Ishikawa (cell line): ENCODE results near the gene ZDHHC13.

Source experiments
- CEBPB ChIP-seq: IDR thresholded peaks from 2 replicates; pipeline ENCODE4 v1.6.1; 2012
- CREB1 ChIP-seq: IDR thresholded peaks from 2 replicates; pipeline ENCODE4 v1.6.1; 2012; ENCODE audit warnings: low read depth
- EGR1 ChIP-seq: IDR thresholded peaks from 2 replicates; pipeline ENCODE4 v1.6.1; 2012
- EP300 ChIP-seq: IDR thresholded peaks from 2 replicates; pipeline ENCODE4 v1.6.1; 2012; ENCODE audit warnings: borderline replicate concordance
- FOXM1 ChIP-seq: IDR thresholded peaks from 2 replicates; pipeline ENCODE4 v1.6.1; 2012; ENCODE audit warnings: low read depth, borderline replicate concordance
- MAX ChIP-seq: IDR thresholded peaks from 2 replicates; pipeline ENCODE4 v1.6.1; 2012
- NFIC ChIP-seq: IDR thresholded peaks from 2 replicates; pipeline ENCODE4 v1.6.1; 2012
- RAD21 ChIP-seq: IDR thresholded peaks from 2 replicates; pipeline ENCODE4 v1.6.1; 2012; ENCODE audit warnings: low read depth
- REST ChIP-seq: IDR thresholded peaks from 2 replicates; pipeline ENCODE4 v1.6.1; 2012; ENCODE audit warnings: low read depth, mild to moderate bottlenecking
- TAF1 ChIP-seq: IDR thresholded peaks from 2 replicates; pipeline ENCODE4 v1.6.1; 2012; ENCODE audit warnings: low read depth, mild to moderate bottlenecking
- TCF12 ChIP-seq: IDR thresholded peaks from 2 replicates; pipeline ENCODE4 v1.6.1; 2012; ENCODE audit warnings: low read depth
- TEAD4 ChIP-seq: IDR thresholded peaks from 2 replicates; pipeline ENCODE4 v1.6.1; 2012
- USF1 ChIP-seq: IDR thresholded peaks from 2 replicates; pipeline ENCODE4 v1.6.1; 2012
- YY1 ChIP-seq: IDR thresholded peaks from 2 replicates; pipeline ENCODE4 v1.6.1; 2012; ENCODE audit warnings: low read depth
- ZBTB7A ChIP-seq: IDR thresholded peaks from 2 replicates; pipeline ENCODE4 v1.6.1; 2012; ENCODE audit warnings: low read depth

Gene ZDHHC13

GRCh38 chr11:19116276-19116970 is 545 bp upstream of the ZDHHC13 start:
- TF ChIP-seq USF1 (no peak), FOXM1 (no peak), MAX (no peak), EGR1 (no peak)

- TF ChIP-seq CEBPB: no peak
- no peak for TF ChIP-seq ZBTB7A
- TF ChIP-seq NFIC: no peak
- TF ChIP-seq YY1: no peak
- no peak for TF ChIP-seq TEAD4
- TF ChIP-seq REST: no peak
- TF ChIP-seq USF1: no peak
- TF ChIP-seq TCF12: no peak
- TF ChIP-seq EGR1: no peak
- TF ChIP-seq CREB1: no peak
- TF ChIP-seq MAX: no peak
These were observed 761 bp downstream of the ZDHHC13 start for GRCh38 chr11:19117760-19118097.

GRCh38 chr11:19121646-19122045 is 4.7 kb downstream of the ZDHHC13 start:
- TF ChIP-seq YY1: no peak
- TF ChIP-seq TCF12: no peak
- no peak for TF ChIP-seq USF1
- TF ChIP-seq CREB1: no peak
- no peak for TF ChIP-seq TAF1
- TF ChIP-seq ZBTB7A: no peak
- no peak for TF ChIP-seq NFIC

- TF ChIP-seq TEAD4 (no peak), RAD21 (no peak), USF1 (no peak), MAX (no peak), EGR1 (no peak), CREB1 (no peak), TAF1 (no peak)
These were observed 6.1 kb downstream of the ZDHHC13 start for GRCh38 chr11:19122960-19123615.

GRCh38 chr11:19134004-19134403 is 17.0 kb downstream of the ZDHHC13 start:
- no peak for TF ChIP-seq TAF1
- TF ChIP-seq USF1: no peak
- no peak for TF ChIP-seq YY1
- TF ChIP-seq CREB1: no peak
- no peak for TF ChIP-seq CEBPB
- no peak for TF ChIP-seq FOXM1
- no peak for TF ChIP-seq EGR1
- TF ChIP-seq TCF12: no peak
- TF ChIP-seq RAD21: no peak
- TF ChIP-seq EP300: no peak
- TF ChIP-seq MAX: no peak
- TF ChIP-seq ZBTB7A: no peak

- TF ChIP-seq USF1: no peak
These were observed 28.4 kb downstream of the ZDHHC13 start for GRCh38 chr11:19145319-19145718.

- TF ChIP-seq EGR1 (no peak), RAD21 (no peak), MAX (no peak), CEBPB (no peak), TEAD4 (no peak), CREB1 (no peak)
These were observed 39.9 kb downstream of the ZDHHC13 start for GRCh38 chr11:19156892-19157291.
